Uterus (tissue), 4 donors: ENCODE data around the gene FAM53B. TPM values are rescaled to one million over a fixed set of nuclear protein-coding genes. Genes with fewer than 3 reads are reported as not detected.

Source experiments
- DNase-seq, 2 donors: peaks; one replicate each; pipeline ENCODE4 v3.0.0-alpha.2; 2019 to 2020
- H3K27ac ChIP-seq, 2 donors: fragments of 200-600 bp; sonication (generic); 1 replicate in 1 of 2; 2 replicates in 1 of 2; pipeline ENCODE4 v1.5.1; 2016 to 2018
- H3K27me3 ChIP-seq, 2 donors: fragments of 200-600 bp; sonication (generic); one replicate each; pipeline ENCODE4 v1.5.1; 2018 to 2019; ENCODE audit warnings: control low read depth in 1 of 2
- H3K36me3 ChIP-seq, 2 donors: fragments of 200-600 bp; sonication (generic); one replicate each; pipeline ENCODE4 v1.5.1; 2019; ENCODE audit warnings: control low read depth in 1 of 2
- H3K4me1 ChIP-seq, 2 donors: fragments of 200-600 bp; sonication (generic); one replicate each; pipeline ENCODE4 v1.5.1; 2018 to 2019; ENCODE audit warnings: control low read depth in 1 of 2
- H3K4me3 ChIP-seq, 2 donors: fragments of 200-600 bp; sonication (generic); 1 replicate in 1 of 2; 2 replicates in 1 of 2; pipeline ENCODE4 v1.5.1; 2018 to 2019; ENCODE audit warnings: mild to moderate bottlenecking in 1 of 2
- H3K9me3 ChIP-seq, 2 donors: fragments of 200-600 bp; sonication (generic); one replicate each; pipeline ENCODE4 v1.5.1; 2019; ENCODE audit warnings: control low read depth in 1 of 2
- CTCF ChIP-seq, 4 experiments: fragments of 200-600 bp in 2 of 4; fragments of 450-650 bp in 2 of 4; sonication (generic) in 2 of 4; IDR thresholded peaks; one replicate each; pipeline ENCODE4 v1.5.1; 2016 to 2019; ENCODE audit warnings: antibody characterized with exemption in 4 of 4, mild to moderate bottlenecking in 2 of 4, moderate library complexity in 1 of 4
- POLR2A ChIP-seq, 2 donors: fragments of 450-650 bp; IDR thresholded peaks; one replicate each; pipeline ENCODE4 v1.6.1; 2016; ENCODE audit warnings: antibody characterized with exemption in 2 of 2, mild to moderate bottlenecking in 1 of 2, moderate library complexity in 1 of 2
- intact Hi-C: fragments of 100-400 bp; cut with DNase I; formaldehyde crosslinking; loops from one replicate; pipeline ENCODE4 v1.15.1; 2023; ENCODE audit warnings: low total_unique reads
- total RNA-seq, 4 donors: library from RNA; depleted of rRNA in 3 of 4; stranded (reverse); fragments of >200 nt in 3 of 4; gene quantifications; one replicate each; pipeline versions ENCODE4 v1.1.0 to v1.2.4, GENCODE V29; 2014 to 2023
- donor health status: DM: yes; HTN: yes; CAD: no.

Gene FAM53B
- total RNA-seq, 4 donors from 2014 or later: 10.9 to 94.3 (median 67.8) TPM

- Histone ChIP-seq H3K9me3 (no peaks in the 10 kb centered on the region), H3K36me3 (no peaks in the 10 kb centered on the region), H3K27me3 (no peaks in the 10 kb centered on the region), H3K4me3 (no peak overlapping the region), H3K4me1 (peaks cover 56 to 72% of the 10 kb centered on the region in 2 donors), H3K27ac (peak overlapping the region; percentile 84 to 92)
- no peak for DNase-seq
- no peak for TF ChIP-seq CTCF (IDR thresholded peaks at IDR 0.05)
- no peak for TF ChIP-seq POLR2A (IDR thresholded peaks at IDR 0.05)
- intact Hi-C loops: no loop called here
These were observed 37.6 kb downstream of the FAM53B start for GRCh38 chr10:124706462-124707143.

GRCh38 chr10:124705817-124706461 is 38.2 kb downstream of the FAM53B start:
- Histone ChIP-seq H3K4me1 (peaks cover 58 to 76% of the 10 kb centered on the region in 2 donors), H3K36me3 (no peaks in the 10 kb centered on the region), H3K9me3 (no peaks in the 10 kb centered on the region), H3K27me3 (no peaks in the 10 kb centered on the region), H3K27ac (peak overlapping the region; percentile 84 to 92), H3K4me3 (no peak overlapping the region)
- DNase-seq: no peak
- intact Hi-C loops: loop anchor here (2.0 kb wide), 1 partner anchor 31 kb away; no protein-coding TSS in a partner anchor
- no peak for TF ChIP-seq POLR2A (IDR thresholded peaks at IDR 0.05)
- TF ChIP-seq CTCF (IDR thresholded peaks at IDR 0.05): peak in 3 of 4 experiments; percentile 24 to 45 (median 38)

- no peaks in the 10 kb centered on the region for H3K36me3 ChIP-seq
- TF ChIP-seq CTCF (IDR thresholded peaks at IDR 0.05) (no peak), POLR2A (IDR thresholded peaks at IDR 0.05) (no peak)
- intact Hi-C loops: loop anchor here (2.0 kb wide), 1 partner anchor 31 kb away; no protein-coding TSS in a partner anchor
- peak overlapping the region; percentile 84 to 92 for H3K27ac ChIP-seq
- no peak for DNase-seq
- peaks cover 60 to 76% of the 10 kb centered on the region in 2 donors for H3K4me1 ChIP-seq
- no peaks in the 10 kb centered on the region for H3K27me3 ChIP-seq
- no peaks in the 10 kb centered on the region for H3K9me3 ChIP-seq
- no peak overlapping the region for H3K4me3 ChIP-seq
These were observed 38.8 kb downstream of the FAM53B start for GRCh38 chr10:124705381-124705740.

GRCh38 chr10:124704428-124705380 is 39.5 kb downstream of the FAM53B start:
- no peak for DNase-seq
- no peaks in the 10 kb centered on the region for H3K9me3 ChIP-seq
- H3K4me1 ChIP-seq: peaks cover 66 to 76% of the 10 kb centered on the region in 2 donors
- peak overlapping the region; percentile 84 to 92 for H3K27ac ChIP-seq
- no peaks in the 10 kb centered on the region for H3K27me3 ChIP-seq
- intact Hi-C loops: loop anchor here (2.0 kb wide), 1 partner anchor 32 kb away; no protein-coding TSS in a partner anchor
- H3K4me3 ChIP-seq: no peak overlapping the region
- H3K36me3 ChIP-seq: no peaks in the 10 kb centered on the region
- TF ChIP-seq CTCF (IDR thresholded peaks at IDR 0.05) (no peak), POLR2A (IDR thresholded peaks at IDR 0.05) (no peak)
